ENCODE data around the gene KCNG1.

The KCNG1 gene

GRCh38 chr20:51034988-51035656 lies 12.2 kb upstream of the KCNG1 start:
- DNase-seq = no peak

DNA sequence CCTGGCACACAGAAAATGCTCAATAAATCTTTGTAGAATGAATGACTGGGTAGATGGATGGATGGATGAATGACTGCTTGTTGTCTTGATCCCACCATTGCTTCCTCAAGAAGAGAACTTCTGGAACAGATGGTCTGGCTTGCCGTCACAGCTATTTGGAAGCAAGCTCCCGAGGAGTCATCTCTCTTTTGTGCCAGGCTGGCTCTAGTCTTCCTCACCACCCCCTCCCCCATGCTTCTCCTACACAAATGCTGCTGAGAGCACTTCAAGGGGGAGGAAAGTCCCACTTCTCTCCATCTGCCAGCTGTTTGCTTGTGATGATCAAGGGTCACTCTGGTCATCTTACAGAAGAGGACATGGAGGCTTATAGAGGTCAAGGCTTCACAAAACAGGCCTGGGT lies 11.6 kb upstream of the KCNG1 start:
- no peak for DNase-seq

DNA sequence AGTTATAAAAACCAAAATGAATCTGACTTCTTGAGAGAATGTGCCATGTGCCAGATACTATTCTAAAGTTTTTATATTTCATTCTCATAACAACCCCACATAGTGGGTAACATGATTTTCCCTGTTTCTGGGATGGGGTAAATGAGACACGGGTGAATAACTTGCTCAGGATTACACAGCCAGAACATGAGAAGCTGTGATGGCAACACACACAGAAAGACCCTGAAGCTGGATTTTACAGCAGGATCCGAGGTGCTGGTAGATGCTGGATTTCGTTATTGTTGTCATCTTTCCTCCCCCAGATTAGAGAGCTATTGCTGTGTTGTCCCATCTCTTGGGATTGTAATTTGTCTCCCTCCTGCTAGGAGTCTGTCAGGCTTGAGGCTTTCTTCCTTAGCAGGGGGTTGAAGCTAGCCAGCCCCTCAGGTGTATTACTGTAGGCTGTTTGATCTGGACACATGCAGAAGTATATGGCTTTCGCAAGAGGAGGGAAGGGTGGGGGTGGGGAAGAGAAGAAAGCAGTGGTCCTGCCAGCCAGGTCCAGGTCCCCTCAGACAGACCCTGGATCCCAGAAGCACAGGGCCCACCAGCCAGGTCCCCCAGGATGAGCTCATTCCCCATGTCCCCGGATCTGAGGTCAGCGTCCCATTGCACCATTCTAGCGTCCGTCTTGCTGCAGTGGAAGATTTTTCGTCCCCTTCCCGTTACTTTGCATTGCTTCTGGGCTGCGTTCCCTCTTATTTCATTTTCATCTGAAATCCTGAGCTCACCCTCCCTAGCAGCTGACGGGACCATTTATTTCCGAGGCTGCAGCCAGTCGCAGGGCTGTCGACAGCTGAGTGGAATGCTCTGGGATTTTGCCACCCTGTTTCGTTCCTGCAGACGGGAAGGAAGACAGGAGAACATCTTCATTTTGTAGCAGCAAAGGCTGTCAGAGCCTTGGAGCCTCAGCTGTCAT lies 7.3 kb upstream of the KCNG1 start:
- DNase-seq = no peak

- no peak for DNase-seq
These were observed 6.6 kb upstream of the KCNG1 start for GRCh38 chr20:51029556-51029955.

GRCh38 chr20:51028616-51029212 lies 5.8 kb upstream of the KCNG1 start:
- DNase-seq = no peak

GRCh38 chr20:51027035-51027795 lies 4.3 kb upstream of the KCNG1 start:
- DNase-seq = no peak

- no peak for DNase-seq
These were observed 3.4 kb upstream of the KCNG1 start for GRCh38 chr20:51026269-51026668.

DNA sequence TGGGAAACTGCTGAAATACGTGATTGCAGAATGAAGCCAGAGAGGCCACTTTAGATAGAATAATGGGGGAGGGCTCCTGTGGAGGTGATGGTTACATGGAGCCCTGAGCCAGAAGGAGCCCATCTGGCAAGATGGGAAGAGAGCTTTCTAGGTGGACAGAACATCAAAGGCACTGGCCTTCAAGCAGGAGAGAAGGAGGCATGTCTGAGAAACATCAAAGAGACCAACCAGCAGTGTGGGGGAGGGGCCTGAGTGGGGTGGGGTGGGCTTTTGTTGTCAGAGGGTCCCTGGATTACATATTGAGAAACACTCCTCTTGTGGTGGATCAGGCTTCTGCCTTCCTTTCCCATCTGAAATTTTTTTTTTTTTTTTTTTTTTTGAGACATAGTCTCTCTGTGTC lies 1.9 kb upstream of the KCNG1 start:
- DNase-seq = no peak

DNA sequence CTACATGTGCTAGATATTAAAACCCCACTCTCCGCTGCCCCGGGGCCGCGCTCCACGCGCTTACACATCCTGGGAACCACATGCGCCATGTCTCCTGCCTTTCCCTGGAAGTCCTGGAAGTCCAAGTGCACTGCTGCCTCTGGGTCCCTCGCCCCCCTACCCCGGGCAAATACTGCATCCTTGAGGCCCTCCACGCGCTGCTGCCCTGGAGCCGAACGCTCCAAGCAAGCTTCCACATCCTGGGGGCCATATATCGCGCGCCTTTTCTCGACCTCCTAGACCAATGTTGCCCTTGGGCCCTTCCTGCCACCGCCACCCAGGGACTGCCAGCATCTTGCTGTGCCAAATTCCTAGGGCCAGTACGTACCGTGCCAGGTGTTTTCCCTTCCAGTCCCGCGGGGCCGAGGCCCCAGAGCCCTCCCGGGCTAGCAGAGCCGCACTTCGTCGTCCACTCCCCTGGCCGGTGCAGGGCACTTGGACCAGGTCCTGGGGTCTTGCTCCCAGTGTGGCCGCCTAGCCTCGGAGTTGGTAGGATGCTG lies 779 bp upstream of the KCNG1 start:
- DNase-seq = no peak

DNA sequence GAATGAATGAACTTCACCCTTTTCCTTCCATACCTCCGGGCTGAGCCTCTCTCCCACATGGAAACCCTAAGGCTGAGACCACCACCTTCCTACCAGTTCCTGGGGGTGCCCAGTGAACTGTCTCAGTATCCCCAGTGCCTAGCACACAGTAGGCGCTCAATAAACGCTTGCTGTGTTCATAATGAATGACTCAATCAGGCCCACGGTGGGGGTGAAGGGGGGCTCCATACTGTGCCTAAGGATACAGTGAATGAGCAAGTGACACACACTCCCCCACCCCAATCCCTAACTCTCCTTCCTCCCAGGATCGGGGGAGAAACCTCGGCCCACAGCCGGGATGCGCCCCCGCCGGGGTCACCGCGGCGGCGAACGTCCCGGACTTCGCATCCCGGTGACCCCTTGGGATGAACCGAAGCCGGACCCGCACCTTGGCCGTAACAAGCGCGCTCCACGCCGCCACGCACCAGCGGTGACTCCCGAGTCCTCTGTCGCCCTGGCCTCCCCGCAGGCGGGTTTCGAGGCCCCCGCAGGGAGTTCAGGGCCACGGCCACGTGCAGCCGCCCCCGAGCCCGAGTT lies 592 bp downstream of the KCNG1 start:
- no peak for DNase-seq

DNA sequence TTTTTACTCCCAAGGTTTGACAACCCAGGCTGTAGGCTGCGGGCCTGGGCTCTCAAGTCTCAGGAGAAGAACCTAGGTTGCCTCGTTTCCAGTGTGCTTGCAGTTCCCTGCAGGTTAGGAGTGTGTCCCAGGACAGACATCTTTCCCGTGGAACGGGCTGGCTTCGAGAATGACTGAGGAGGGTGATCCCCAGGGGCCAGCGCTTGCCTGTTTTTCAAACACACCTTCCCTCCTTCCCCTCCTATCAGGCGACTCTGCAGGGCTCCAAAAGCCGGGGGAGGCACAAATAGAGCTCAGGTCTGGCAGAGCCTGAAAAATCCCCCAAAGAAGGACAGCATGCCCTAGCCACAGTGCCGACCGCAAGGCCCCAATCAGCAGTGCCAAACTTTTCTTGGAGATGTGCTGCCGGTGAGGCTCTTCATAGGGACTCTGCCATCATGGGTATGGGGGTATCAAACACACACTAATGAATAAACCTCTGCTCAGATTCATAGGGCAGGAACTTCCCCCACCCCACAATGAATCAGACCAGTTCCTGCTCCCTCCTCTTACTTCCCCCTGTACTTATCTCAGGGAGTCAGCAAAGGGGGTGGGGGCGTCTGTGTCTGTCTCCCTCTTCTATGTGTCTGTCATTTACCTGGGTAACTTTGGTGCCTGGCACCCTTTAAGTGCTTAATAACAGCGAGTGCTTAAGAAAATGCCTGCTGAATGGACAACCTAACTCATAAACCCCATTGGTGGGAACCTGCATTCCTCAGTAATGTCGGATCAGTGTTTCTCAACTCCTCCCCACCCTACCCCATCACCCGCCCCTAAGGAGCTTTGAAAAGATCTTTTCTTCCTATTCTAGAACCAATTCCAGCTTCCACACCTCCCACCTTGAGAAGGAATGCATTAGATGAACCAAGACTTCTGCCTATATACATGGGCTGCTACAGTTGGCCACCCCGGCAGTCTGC lies 1.6 kb downstream of the KCNG1 start:
- no peak for DNase-seq

- no peak for DNase-seq
These were observed 2.2 kb downstream of the KCNG1 start for GRCh38 chr20:51020657-51021056.

GRCh38 chr20:51019656-51020592 lies 3.0 kb downstream of the KCNG1 start:
- DNase-seq = no peak

- no peak for DNase-seq
These were observed 5.7 kb downstream of the KCNG1 start for GRCh38 chr20:51017251-51017650.

GRCh38 chr20:51016521-51016920 lies 6.4 kb downstream of the KCNG1 start:
- DNase-seq = no peak

DNA sequence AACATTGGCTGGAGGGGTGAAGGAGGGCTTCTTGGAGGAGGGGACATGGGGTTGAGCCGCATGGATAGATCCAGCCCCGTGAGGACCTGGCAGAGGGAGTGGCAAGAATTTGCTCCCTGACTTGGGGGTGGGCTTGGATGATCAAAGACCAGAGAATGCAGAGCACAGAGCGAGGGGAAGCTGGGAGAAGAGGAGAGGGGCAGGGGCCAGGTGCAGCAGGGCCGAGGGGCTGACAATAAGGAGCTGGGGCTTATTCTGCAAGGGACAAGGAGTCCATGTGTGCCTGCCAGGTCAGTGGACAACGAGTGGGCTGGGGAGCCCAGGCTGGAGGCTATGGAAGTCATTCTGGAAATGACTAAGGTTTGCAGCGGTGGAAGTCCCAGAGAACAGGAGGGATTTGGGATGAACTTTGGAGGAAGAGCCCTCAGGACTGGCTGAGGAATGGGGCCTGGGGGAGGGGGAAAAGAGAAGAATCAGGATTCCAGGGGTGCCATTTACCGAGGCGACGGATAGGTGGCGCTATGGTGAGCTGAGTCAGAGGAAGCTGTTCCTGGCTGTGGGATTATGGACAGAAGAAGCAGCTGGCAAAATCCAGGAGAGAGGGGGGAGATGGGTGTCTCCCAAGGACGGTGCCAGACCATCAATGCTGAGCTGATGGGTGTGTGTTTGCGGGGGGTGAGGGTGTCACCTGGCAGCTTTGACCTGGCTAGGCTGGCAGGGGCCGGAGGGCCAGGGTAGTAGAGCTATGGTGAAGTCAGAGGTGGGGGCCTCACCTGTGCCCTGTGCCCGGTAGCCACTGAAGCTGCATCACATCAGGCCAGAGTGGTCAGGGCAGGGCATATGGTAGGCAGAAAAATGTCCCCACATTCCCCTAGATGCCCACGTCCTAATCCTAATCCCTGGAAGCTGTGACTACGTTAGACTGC lies 7.8 kb downstream of the KCNG1 start:
- no peak for DNase-seq

GRCh38 chr20:51013577-51014330 lies 9.2 kb downstream of the KCNG1 start:
- DNase-seq = no peak

- no peak for DNase-seq
These were observed 10.6 kb downstream of the KCNG1 start for GRCh38 chr20:51012357-51012756.
